IMR-90 (cell line): Measurements from ENCODE around the gene SMG1. TPM values are rescaled to one million over a fixed set of nuclear protein-coding genes. Genes with fewer than 3 reads are reported as not detected.

Experiments
- ATAC-seq: fragments of 200-7000 bp; cut with Tn5 transposase; 2 replicates; pipeline ENCODE4 v1.9.1; 2020; ENCODE audit warnings: low read depth, mild to moderate bottlenecking, moderate library complexity
- BruUV-seq: library from RNA; stranded (reverse); fragments of 400-500 nt; replicated peaks from 2 replicates; lab custom pipeline; 2021; lab: Mats Ljungman, UMichigan
- CTCF ChIA-PET: fragments of 300-600 bp; formaldehyde crosslinking; extraction: SDS; loops from one replicate; lab custom pipeline; 2021; ENCODE audit warnings: antibody characterized with exemption; lab: Yijun Ruan, JAX
- POLR2A ChIA-PET: fragments of 300-600 bp; sonication (Branson Sonifier 250); formaldehyde crosslinking; loops from one replicate; lab custom pipeline; 2022; ENCODE audit warnings: antibody characterized with exemption; ENCODE audit not compliant: unreplicated experiment; lab: Charles Lee
- DNase-seq: peaks from one replicate; pipeline ENCODE4 v3.0.0; 2013
- H2AFZ ChIP-seq: replicated peaks from 2 replicates; pipeline ENCODE3; 2013; ENCODE audit warnings: low read length, mild to moderate bottlenecking; ENCODE audit not compliant: poor library complexity
- H2AK5ac ChIP-seq: 2 replicates; pipeline ENCODE4 v1.6.1; 2013; ENCODE audit warnings: low read depth, low read length, inconsistent platforms
- H2AK9ac ChIP-seq: replicated peaks from 2 replicates; pipeline ENCODE3; 2013; ENCODE audit warnings: mild to moderate bottlenecking, low read depth, low read length, moderate library complexity; ENCODE audit not compliant: poor library complexity
- H2BK120ac ChIP-seq: 2 replicates; pipeline ENCODE4 v1.6.1; 2013; ENCODE audit warnings: low read depth, low read length, inconsistent platforms
- H2BK15ac ChIP-seq: 3 replicates; pipeline ENCODE4 v1.6.1; 2013; ENCODE audit warnings: low read depth, low read length, inconsistent platforms
- H2BK20ac ChIP-seq: 2 replicates; pipeline ENCODE4 v1.6.1; 2013; ENCODE audit warnings: low read depth, mild to moderate bottlenecking, inconsistent platforms, low read length, moderate library complexity
- H2BK5ac ChIP-seq: 2 replicates; pipeline ENCODE4 v1.6.1; 2013; ENCODE audit warnings: mild to moderate bottlenecking, low read depth, low read length, inconsistent platforms; ENCODE audit not compliant: poor library complexity, severe bottlenecking
- H3K14ac ChIP-seq: replicated peaks from 2 replicates; pipeline ENCODE4 v1.6.1; 2013; ENCODE audit warnings: low read depth, low read length, inconsistent platforms
- H3K18ac ChIP-seq: 2 replicates; pipeline ENCODE4 v1.6.1; 2013; ENCODE audit warnings: low read depth, low read length, control low read depth
- H3K23ac ChIP-seq: 2 replicates; pipeline ENCODE4 v1.6.1; 2013; ENCODE audit warnings: low read depth, low read length, inconsistent platforms
- H3K27ac ChIP-seq: 2 replicates; pipeline ENCODE4 v1.5.1; 2013; ENCODE audit warnings: mild to moderate bottlenecking, control low read depth, low read length; ENCODE audit not compliant: insufficient read depth
- H3K27me3 ChIP-seq: 2 replicates; pipeline ENCODE4 v1.6.1; 2013; ENCODE audit warnings: low read length; ENCODE audit not compliant: control insufficient read depth, insufficient read depth
- H3K36me3 ChIP-seq: 2 replicates; pipeline ENCODE4 v1.6.1; 2013; ENCODE audit warnings: low read length, mixed read lengths; ENCODE audit not compliant: control insufficient read depth, insufficient read depth
- H3K4ac ChIP-seq: 2 replicates; pipeline ENCODE4 v1.6.1; 2013; ENCODE audit warnings: low read depth, low read length, inconsistent platforms
- H3K4me1 ChIP-seq: 2 replicates; pipeline ENCODE4 v1.6.1; 2013; ENCODE audit warnings: low read length, mixed read lengths; ENCODE audit not compliant: control insufficient read depth, insufficient read depth
- H3K4me2 ChIP-seq: 2 replicates; pipeline ENCODE4 v1.6.1; 2013; ENCODE audit warnings: low read depth, mild to moderate bottlenecking, control low read depth, low read length, moderate library complexity
- H3K4me3 ChIP-seq: 2 replicates; pipeline ENCODE4 v1.5.1; 2013; ENCODE audit warnings: low read depth, mild to moderate bottlenecking, control low read depth, low read length, moderate library complexity; ENCODE audit not compliant: insufficient read depth
- H3K56ac ChIP-seq: 2 replicates; pipeline ENCODE4 v1.6.1; 2013; ENCODE audit warnings: low read length, inconsistent platforms; ENCODE audit not compliant: insufficient read depth; ENCODE audit errors: extremely low read depth
- H3K79me1 ChIP-seq, 2 experiments: 2 replicates each; pipeline ENCODE4 v1.6.1; 2013; ENCODE audit warnings: low read length in 2 of 2, inconsistent platforms in 1 of 2, low read depth in 1 of 2
- H3K9ac ChIP-seq: 2 replicates; pipeline ENCODE4 v1.6.1; 2013; ENCODE audit warnings: low read depth, low read length, control low read depth
- H3K9me1 ChIP-seq: 2 replicates; pipeline ENCODE4 v1.6.1; 2013; ENCODE audit warnings: low read length, inconsistent platforms; ENCODE audit not compliant: insufficient read depth
- H3K9me3 ChIP-seq: 2 replicates; pipeline ENCODE4 v1.6.1; 2013; ENCODE audit warnings: low read length; ENCODE audit not compliant: control insufficient read depth, insufficient read depth
- H4K20me1 ChIP-seq: 2 replicates; pipeline ENCODE4 v1.6.1; 2013; ENCODE audit warnings: low read length, inconsistent platforms; ENCODE audit not compliant: insufficient read depth
- H4K5ac ChIP-seq: 2 replicates; pipeline ENCODE4 v1.6.1; 2013; ENCODE audit warnings: mild to moderate bottlenecking, low read depth, low read length, control low read depth
- H4K8ac ChIP-seq, 2 experiments: 2 replicates each; pipeline ENCODE4 v1.6.1; 2013; ENCODE audit warnings: low read depth in 2 of 2, low read length in 2 of 2, control low read depth in 1 of 2, inconsistent platforms in 1 of 2
- H4K91ac ChIP-seq: 2 replicates; pipeline ENCODE4 v1.6.1; 2013; ENCODE audit warnings: low read depth, low read length, inconsistent platforms; ENCODE audit not compliant: insufficient read depth
- CHD1 ChIP-seq: IDR thresholded peaks from 2 replicates; pipeline ENCODE4 v1.6.1; 2012; ENCODE audit warnings: low read depth, low read length, improper control_type of control experiment
- WGBS, 2 experiments: methylation state at CpG; one replicate each; pipeline versions ENCODE4 v1.1.5 to v1.1.7; 2013; ENCODE audit warnings: missing lambda C conversion rate in 2 of 2; ENCODE audit not compliant: insufficient read length in 1 of 2; ENCODE audit errors: extremely low coverage in 2 of 2; 5-methylcytosine and 5-hydroxymethylcytosine counted together
- dilution Hi-C: fragments of 300-500 bp; cut with HindIII; formaldehyde crosslinking; loops from one replicate; pipeline ENCODE4 v1.14.3; 2018; ENCODE audit warnings: low sequenced_read_pairs; ENCODE audit not compliant: unreplicated experiment
- in situ Hi-C: fragments of 300-500 bp; cut with MboI; formaldehyde crosslinking; loops from 3 replicates; pipeline ENCODE4 v1.14.3; 2019; ENCODE audit warnings: low sequenced_read_pairs, inconsistent platforms, mixed read lengths
- intact Hi-C: fragments of 100-400 bp; cut with micrococcal nuclease; formaldehyde crosslinking; loops from 2 replicates; pipeline ENCODE4 v1.10.0; 2022
- polyA plus RNA-seq, 3 experiments: library from polyadenylated mRNA; depleted of rRNA; stranded (reverse); fragments of >200 nt; gene quantifications; 2 replicates each; pipeline ENCODE4 v1.2.3, GENCODE V29; 2012; ENCODE audit warnings: low replicate concordance in 1 of 3
- total RNA-seq: library from RNA; depleted of rRNA; stranded (reverse); fragments of >200 nt; gene quantifications from 2 replicates; pipeline ENCODE4 v1.2.3, GENCODE V29; 2012

SMG1 gene
- total and polyA plus RNA-seq, 2 of the 4 experiments (the other 2 are of a cell fraction): 13.4 to 53.8 TPM

DNA sequence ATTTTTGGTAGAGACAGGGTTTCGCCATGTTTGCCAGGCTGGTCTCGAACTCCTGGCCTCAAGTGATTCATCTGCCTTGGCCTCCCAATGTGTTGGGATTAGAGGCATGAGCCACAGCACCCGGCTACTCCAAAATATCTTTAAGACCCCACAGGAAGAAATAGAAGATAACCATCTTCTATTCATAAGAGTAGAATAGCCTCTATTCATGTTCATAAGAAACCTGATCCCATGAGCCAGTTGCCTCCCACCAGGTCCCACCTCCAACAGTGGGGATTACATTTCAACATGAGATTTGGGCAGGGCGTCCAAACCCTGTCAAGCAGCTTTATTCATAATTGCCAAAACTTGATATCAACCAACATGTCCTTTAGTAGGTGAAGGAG, 43.6 kb upstream of the SMG1 start:
- Histone ChIP-seq H2AFZ (no peak overlapping the region), H2BK120ac (no peak overlapping the region), H3K4me2 (no peak overlapping the region), H3K9ac (no peak overlapping the region), H2BK15ac (no peak overlapping the region), H3K56ac (no peak overlapping the region), H2AK9ac (no peak overlapping the region), H3K23ac (no peak overlapping the region), H3K27me3 (no peaks in the 10 kb centered on the region), H3K14ac (no peak overlapping the region), H2AK5ac (no peak overlapping the region), H3K18ac (no peak overlapping the region), H2BK5ac (no peak overlapping the region), H3K27ac (no peak overlapping the region), H3K36me3 (no peaks in the 10 kb centered on the region), H2BK20ac (no peak overlapping the region), H3K9me1 (no peaks in the 10 kb centered on the region), H3K4me3 (no peak overlapping the region), H3K4me1 (no peaks in the 10 kb centered on the region), H3K4ac (no peak overlapping the region), H4K20me1 (no peaks in the 10 kb centered on the region), H3K9me3 (no peaks in the 10 kb centered on the region), H4K8ac (no peak overlapping the region), H4K5ac (no peak overlapping the region), H4K91ac (no peak overlapping the region), H3K79me1 (no peaks in the 10 kb centered on the region)
- dilution Hi-C loops: no loop called here
- intact Hi-C loops: loop anchor here (1.0 kb wide), 1 partner anchor 169 kb away; the partner anchor contains the start of gene ARL6IP1
- ATAC-seq (no peak), DNase-seq (no peak)
- POLR2A ChIA-PET: interaction anchor here (0.6 kb wide), 1 partner anchor 168 kb away, joined by 8 read pairs; no protein-coding TSS in a partner anchor
- in situ Hi-C loops: no loop called here
- BruUV-seq: no TSS peak
- CTCF ChIA-PET: interaction anchor here (0.8 to 1.0 kb wide), 2 partner anchors 25 to 201 kb away, joined by 3 read pairs; no protein-coding TSS in a partner anchor
- TF ChIP-seq CHD1: no peak
- no CpG with 5 or more reads among the region's 4 CpGs for WGBS, 2 experiments
